Activated naive CD8-positive, alpha-beta T cell treated with anti-CD3 and anti-CD28 coated beads, Interleukin-2, amount 50 U/mL, for 16 hours (primary cell): ENCODE data around the gene HIP1R.
"Not testable (repeated sequence)": the region's sequence is repeated elsewhere in the genome, so short reads cannot be mapped to it uniquely, and the experiment has no call there.

Experiments
- DNase-seq: peaks from one replicate; pipeline ENCODE4 v3.0.0-alpha.2; 2020; ENCODE audit warnings: low read depth, low spot score

HIP1R gene, protein sequence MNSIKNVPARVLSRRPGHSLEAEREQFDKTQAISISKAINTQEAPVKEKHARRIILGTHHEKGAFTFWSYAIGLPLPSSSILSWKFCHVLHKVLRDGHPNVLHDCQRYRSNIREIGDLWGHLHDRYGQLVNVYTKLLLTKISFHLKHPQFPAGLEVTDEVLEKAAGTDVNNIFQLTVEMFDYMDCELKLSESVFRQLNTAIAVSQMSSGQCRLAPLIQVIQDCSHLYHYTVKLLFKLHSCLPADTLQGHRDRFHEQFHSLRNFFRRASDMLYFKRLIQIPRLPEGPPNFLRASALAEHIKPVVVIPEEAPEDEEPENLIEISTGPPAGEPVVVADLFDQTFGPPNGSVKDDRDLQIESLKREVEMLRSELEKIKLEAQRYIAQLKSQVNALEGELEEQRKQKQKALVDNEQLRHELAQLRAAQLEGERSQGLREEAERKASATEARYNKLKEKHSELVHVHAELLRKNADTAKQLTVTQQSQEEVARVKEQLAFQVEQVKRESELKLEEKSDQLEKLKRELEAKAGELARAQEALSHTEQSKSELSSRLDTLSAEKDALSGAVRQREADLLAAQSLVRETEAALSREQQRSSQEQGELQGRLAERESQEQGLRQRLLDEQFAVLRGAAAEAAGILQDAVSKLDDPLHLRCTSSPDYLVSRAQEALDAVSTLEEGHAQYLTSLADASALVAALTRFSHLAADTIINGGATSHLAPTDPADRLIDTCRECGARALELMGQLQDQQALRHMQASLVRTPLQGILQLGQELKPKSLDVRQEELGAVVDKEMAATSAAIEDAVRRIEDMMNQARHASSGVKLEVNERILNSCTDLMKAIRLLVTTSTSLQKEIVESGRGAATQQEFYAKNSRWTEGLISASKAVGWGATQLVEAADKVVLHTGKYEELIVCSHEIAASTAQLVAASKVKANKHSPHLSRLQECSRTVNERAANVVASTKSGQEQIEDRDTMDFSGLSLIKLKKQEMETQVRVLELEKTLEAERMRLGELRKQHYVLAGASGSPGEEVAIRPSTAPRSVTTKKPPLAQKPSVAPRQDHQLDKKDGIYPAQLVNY

DNA sequence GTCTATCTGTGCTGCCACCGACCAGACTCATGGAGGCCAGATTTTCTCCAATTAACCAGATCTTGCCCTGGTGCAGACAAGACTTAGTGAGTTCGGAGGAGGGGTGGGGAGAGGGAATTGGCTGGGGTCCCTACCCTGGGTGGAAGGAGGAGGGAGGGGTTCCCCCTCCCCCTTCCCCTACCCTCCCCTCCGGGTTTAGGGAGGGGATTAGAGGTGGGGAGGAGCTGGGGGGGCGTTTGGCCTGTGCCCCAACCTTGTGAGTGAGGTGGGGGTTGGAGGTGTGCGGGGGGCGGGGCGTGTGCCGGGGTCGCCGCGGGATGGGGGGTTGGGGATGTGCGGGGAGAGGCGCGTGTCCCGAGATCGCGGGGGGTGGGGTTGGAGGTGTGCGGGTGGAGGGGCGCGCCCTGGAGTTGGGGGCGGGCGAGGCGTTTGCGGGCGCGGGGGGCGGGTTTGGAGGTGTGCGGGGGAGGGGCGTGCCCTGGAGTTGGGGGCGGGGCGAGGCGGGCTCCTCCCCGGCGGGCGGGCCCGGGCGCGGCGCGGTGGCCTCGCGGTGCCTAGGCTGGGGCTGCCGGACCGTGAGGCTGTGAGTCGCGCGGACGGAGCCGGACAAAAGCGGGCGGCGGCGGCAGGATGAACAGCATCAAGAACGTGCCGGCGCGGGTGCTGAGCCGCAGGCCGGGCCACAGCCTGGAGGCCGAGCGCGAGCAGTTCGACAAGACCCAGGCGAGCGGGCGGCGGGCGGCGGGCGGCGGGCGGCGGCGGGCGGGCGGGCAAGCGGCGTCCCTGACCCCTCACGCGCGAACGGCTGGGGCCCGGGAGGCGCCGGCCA lies at the start of gene HIP1R:
TSS of gene HIP1R (plus strand) at position 537 of the 829 bp plus-strand sequence. CDS start at position 631, 94 bp downstream.
- DNase-seq, result peak; percentile 33

DNA sequence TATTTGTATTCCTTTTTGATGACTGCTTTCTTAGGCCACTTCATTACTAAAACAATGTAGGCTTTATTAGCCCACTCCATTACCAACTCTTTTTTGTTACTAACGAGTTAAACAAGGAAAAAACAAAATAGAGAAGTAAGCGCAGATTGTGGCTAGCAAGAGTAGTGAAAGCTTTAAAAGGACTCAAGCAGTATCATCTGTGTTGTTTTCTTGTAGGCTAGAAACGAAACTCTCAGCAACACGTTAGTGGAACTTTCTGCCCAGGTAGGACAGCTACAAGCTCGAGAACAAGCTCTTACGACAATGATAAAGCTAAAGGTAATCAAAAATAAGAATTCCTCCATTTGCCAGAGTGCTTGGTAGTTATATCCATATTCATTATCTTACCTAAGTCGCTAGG lies 49.8 kb upstream of the HIP1R start:
- no peak for DNase-seq

DNA sequence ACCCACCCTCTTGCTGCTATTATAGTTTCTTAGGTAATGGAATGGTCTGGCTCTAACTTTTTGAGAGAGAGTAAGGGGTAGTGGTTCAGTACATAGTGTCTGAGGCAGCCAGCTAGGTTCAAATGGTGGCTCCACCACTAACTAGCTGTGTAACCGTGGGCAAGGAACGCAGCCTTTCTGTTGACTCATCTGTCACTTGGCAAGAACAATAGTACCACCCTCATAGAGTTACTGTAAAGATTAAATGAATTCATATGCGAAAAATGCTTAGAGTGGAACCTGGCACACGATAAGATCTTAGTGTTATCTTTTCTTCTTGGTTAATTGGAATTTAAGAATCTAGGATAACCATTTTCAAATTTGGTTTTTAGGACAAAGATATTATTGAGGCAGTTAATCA lies 46.9 kb upstream of the HIP1R start:
- DNase-seq, result no peak

DNA sequence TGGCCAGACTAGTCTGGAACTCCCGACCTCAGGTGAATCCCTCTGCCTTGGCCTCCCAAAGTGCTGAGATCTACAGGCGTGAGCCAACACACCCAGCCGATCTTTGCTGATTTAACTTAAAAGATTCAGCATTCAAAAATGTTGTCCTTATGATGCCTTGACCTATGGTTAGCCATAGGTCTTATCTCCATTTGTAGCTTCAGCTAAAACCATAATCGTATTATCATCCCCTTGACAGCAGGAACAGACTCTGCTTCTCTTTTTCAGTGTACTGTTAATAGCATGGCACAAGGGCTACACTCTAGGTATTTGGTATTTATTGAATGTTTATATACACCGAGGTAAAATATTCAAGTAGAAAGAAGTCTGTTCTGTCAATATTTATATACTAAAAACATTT lies 45.6 kb upstream of the HIP1R start:
- no peak for DNase-seq

DNA sequence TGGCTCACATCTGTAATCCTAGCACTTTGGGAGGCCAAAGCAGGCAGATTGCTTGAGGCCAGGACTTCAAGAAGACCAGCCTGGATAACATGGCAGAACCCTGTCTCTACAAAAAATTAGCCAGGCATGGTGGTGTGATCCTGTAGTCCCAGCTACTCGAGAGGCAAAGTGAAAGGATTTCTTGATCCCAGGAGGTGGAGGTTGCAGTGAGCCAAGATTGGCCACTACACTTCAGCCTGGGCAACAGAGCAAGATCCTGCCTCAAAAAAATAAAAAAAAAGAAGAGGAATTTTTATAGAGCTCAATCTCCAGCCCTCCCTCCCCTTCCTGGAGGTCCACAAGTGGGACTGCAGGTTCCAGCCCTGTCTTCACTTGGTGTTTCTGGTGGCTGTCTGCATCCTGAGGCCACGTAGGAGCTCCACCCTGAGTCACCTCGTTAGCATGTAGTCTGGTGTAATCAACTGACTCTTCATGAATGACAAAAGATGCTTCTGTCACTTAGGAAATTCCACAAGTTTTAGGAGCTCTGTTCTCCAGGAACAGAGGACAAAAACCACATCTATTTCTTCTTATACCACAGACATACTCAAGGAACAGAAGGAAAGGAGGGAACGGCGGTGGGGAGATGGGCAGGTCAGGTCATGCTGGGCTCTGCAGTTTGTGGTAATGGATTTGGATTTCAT lies 44.7 kb upstream of the HIP1R start:
- no peak for DNase-seq

DNA sequence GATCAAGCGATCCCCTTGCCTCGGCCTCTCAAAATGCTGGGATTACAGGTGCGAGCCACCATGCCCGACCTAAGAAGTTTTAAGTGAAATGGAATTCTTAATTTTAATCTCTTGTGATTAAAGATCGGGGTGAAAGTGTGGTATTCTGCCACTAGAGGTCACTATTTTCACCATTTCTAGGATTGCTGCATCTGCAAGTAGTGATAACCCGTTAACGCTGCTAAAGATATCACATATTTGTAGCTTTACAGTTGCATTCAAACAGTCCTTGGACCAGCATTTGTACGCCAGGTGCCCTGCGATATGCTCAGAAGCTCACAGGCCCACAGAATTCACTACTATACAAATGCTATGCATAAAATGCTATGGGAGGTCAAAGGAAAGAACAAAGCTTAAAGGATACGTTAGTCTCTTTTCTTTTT lies 41.6 kb upstream of the HIP1R start:
- no peak for DNase-seq

DNA sequence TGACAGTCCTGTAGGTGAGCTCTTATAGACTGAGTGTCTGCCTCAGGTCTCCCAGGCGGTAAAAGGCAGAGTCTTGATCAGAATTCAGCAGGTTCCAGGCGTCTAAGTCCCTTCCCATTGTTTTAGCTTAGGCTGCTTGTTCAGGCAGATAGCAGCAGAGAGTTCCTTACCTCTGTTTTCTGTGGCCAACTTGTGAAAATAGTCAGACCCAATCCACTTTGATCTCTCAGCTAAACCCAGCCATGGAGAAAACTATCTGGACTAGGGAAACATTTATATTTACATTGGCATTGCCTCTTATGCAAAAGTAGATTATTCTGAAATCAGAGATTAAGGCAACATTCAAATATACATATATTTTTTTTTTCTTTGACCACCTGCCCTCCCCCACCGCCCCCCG lies 39.5 kb upstream of the HIP1R start:
- no peak for DNase-seq

DNA sequence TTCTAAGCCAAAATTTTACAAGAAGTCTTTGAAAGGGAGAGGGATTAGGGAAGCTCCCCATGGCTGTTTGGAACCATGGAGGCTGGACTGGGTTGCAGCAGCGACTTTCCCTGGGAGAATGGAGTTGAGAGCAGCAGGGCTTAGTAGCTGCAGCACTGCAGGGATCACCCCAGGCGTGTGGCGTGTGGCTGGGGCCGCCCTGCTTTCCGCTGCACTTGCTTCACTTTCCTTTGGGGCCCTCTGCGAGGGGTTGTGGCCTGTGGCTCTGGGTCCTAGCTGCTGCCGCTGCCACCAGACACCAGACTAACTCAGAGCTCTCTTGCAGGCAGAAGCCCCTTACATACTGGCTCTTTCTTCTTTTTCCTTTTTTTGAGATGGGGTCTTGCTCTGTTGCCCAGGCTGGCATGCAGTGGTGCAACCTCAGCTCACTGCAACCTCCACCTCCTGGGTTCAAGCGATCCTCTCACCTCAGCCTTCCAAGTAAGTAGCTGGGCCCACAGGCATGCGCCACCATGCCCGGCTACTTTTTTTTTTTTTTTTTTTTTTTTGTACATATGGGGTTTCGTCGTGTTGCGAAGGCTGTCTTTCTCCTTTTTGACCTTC lies 35.5 kb upstream of the HIP1R start:
- DNase-seq, result no peak

DNA sequence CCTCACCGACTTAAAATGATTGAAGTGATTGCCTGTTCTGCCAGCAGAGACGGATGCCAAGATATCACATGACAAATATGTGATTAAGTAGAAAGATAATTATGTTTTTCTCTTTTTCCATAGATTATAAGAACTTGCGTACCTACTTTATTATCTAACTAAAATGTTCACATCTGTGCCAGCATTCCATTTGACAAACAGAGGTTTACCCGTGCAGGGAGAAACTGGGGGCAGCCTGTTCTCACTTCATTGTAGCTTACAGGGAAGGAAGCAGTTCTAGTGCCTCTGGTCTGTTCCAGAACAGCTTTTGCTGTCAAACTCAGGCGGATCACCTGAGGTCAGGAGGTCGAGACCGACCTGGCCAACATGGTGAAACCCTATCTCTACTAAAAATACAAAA lies 31.3 kb upstream of the HIP1R start:
- DNase-seq, result no peak

DNA sequence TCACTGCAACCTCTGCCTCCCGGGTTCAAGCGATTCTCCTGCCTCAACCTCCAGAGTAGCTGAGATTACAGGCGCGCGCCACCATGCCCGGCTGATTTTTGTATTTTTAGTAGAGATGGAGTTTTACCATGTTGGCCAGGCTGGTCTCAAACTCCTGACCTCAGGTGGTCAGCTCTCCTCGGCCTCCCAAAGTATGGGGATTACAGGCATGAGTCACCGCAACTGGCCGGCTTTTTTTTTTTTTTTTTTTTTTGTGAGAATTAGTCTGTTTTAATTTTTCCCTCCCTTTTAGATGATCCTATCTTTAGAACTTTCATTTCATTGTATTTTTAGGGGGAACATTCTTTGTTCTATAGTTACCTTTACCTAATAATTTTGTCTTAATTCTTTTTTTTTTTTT lies 30.3 kb upstream of the HIP1R start:
- not testable (repeated sequence) for DNase-seq

DNA sequence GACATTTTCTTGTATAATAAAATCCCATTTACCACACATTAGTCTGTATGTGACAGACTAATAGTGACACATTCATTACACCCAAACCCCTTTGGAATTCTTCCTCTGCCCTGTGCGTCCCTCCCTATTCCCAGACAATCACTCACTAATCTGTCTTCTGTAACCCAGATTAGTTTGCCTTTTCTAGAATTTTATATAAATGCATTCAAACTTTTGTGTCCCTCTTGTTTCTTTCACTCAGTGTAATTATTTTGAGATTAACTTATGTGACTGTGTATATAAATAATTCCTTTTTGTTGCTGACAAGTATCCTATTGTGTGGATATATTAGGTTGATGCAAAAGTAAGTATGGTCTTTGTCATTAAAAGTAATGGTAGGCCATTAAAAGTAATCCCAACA lies 27.6 kb upstream of the HIP1R start:
- DNase-seq, result no peak

DNA sequence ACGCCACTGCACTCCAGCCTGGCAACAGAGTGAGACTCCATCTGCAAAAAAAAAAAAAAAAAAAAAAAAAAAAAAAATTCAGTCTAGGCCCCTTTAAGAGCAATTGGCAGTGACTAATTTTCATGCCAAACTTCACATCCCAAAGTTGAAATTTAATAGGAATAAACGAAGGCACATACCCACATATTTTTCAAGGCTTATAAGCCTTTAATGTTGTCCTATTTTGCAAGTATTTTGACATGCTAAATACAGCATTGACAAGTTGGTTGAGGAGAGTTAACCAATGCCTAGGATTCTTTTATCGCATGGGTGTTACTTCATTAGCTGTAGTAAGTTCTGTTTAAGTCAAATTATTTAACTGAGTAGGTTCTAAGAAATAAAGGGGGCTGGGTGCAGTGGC lies 23.5 kb upstream of the HIP1R start:
- no peak for DNase-seq

DNA sequence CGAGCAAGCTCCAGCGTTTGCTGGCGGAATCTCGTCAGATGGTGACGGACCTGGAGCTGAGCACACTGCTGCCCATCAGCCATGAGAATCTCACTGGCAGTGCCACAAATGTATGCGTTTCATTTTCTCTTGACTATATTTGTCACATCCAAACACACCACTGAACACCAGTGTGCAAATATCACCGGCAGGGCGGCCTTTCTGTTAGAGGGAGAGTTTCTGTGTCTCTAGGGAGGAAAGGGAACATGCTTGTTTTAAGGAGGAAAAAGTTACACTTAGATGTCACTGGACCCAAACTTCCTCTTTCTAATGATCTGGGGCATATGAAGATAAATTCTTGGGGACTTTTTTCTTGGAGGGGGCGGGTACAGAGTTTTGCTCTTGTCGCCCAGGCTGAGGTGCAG lies 21.9 kb upstream of the HIP1R start:
- no peak for DNase-seq

DNA sequence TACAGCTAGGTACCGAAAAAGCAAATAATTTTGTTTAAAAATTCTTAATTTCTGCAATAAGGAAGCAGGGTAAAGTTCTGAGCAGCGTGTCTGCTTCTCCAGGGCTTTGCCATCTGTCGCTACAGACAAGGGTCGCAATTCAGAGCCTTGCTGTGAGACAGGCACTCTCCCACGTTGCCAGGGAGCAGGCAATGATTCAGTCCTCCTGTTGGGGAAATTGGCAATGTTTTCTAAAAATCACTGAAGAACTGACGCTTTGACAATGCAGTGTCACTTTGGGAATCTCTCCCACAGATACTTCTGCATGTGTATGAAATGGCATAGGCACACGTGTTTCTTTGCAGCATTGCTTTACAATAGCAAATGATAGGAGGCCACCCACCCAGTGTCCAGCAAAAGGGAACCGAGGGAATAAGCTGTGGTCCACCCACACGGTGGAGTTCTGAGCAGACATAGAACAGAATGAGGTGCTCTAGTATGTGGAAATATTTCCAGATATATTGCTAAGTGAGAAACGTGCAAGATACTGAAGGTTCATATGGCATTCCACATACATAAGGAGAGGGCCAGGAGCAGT lies 16.0 kb upstream of the HIP1R start:
- DNase-seq, result no peak

DNA sequence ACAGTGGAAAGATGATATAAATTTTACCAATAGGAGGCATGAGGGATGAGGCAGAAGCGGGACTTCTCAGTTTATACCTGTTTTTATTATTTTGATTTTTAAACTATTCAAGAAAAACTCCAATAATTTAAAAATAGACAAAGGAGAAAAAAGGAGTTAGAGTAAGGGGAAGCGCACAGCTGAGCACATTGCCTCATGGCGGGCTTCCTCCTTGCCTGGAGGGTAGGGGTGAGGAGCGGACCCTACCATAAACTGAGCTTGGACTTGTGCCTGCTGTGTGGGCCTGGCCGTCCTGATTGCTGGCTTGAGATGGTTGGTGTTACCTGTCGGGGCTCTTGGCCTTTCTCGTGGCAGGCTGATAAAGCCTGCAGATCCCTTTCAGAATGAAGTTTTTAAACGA lies 15.1 kb upstream of the HIP1R start:
- DNase-seq, result no peak

DNA sequence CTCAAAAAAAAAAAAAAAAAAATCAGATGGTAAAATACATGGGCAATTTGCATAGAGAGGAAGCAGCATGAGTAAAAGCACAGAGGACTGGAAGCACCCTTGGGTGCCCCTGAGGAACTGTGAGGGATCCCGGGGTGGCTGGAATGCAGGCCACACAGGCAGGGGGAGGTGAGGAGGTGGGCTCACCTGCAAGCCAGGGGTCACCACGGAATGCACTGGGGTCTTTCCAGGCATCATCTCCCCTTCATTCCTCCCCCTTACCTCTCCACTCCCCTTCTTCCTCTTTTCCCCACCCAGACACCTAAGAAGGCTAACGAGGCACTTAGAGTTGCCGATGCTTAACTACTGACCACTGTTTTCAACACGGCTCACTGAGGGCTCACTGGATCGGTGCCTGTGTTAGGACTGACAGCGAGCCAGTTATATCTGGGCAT lies 14.4 kb upstream of the HIP1R start:
- DNase-seq, result no peak

DNA sequence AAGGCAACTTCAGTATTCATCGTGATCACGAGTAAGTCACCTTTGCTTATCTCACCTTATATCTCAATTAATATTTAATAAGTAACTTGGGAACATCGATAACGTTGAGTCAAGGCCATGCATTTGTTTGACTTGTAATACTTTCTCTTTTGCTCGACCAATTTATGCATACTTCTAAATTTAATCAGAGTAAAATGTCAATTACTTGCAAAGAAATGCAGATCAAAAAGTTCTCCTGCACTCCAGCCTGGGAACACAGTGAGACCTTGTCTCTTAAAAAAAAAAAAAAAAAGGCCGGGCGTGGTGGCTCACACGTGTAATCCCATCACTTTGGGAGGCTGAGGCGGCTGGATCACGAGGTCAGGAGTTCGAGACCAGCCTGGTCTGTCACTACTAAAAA lies 11.8 kb upstream of the HIP1R start:
- no peak for DNase-seq

DNA sequence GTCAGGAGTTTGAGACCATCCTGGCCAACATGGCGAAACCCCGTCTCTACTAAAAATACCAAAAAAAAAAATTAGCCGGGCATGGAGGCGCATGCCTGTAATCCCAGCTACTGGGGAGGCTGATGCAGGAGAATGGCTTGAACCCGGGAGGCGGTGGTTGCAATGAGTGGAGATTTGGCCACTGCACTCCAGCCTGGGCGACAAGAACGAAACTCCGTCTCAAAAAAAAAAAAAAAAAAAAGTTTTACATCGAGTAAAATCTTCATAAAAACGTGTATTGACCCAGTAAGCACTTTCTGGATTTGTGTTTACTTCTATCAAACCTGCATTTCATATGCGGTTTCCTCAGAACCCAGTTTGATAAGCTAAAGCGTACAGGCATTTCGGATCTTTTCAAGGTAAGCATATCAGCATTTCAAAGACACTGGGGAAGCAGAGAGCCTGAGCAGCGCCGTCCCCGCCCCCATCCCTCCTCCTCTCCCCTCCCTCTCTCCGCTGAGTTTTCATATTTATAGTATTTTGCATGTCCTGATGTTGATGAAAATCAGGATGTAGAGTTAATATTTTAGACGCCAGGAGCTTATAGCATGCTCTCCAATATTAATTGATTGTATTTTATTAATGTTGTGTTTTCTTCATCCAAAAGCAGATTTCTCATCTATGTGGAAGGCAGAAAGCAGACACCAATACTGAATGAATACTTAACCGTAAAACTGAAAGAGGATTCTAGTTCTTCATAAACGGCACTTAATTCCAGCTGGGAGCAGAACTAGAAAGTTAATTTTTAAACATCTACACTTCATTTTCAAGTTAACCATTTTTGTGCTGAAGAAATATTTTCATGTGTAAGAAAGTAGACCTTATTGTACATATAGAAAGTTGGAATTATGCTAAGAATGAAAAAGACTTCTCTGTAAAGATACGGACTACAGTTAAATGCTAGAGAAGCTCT lies 9.2 kb upstream of the HIP1R start:
- no peak for DNase-seq

DNA sequence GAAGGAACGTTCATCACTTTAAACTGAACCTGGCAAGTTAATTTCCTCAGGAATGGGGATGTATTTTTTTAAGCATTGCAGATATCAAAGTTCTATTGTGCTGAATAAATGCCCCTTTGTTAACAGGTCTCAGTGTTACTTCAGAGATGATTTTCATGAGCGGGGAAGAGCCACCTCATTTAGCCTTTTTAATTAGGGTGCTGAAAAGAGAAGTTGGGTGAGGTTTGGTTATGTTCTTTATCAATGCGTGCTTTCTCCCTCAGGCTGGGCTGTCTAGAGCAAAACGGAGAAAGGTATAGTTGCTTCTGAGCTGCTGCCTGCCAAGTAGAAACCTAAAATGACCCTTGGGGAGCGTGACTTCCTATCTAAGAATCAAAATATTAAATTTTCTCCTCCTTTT lies 8.0 kb upstream of the HIP1R start:
- DNase-seq, result no peak
